ENCODE measurements around the gene SOX8.
"Not testable (repeated sequence)": the region's sequence is repeated elsewhere in the genome, so short reads cannot be mapped to it uniquely, and the experiment has no call there.

SOX8 gene

DNA sequence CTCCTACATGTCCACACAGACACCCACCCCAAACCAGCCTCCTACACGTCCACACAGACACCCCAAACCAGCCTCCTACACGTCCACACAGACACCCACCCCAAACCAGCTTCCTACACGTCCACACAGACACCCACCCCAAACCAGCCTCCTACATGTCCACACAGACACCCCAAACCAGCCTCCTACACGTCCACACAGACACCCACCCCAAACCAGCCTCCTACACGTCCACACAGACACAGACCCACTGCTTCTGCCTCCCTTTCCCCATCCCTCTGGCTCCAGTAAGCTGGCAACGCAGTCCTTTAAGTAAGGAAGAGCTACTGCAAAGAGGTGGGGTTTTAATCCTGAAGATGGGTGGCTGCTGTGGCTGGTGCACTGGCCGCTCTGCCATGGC lies 27.8 kb upstream of the SOX8 start:
- in situ Hi-C loops (cut with MboI; ENCODE audit: low sequenced_read_pairs): not testable (repeated sequence)

DNA sequence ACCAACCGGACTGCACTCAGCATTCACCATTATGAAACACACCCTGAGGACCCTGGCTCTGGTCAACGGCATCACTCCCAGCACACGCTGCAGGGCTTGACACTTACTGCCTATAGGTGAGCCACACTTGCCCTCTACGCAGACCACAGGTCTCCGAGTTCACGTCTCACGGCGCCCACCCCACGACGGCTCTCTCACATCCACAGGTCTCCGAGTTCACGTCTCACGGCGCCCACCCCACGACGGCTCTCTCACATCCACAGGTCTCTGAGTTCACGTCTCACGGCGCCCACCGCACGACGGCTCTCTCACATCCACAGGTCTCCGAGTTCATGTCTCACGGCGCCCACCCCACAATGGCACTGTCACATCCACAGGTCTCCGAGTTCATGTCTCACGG lies 25.8 kb upstream of the SOX8 start:
- in situ Hi-C loops (cut with MboI; ENCODE audit: low sequenced_read_pairs): not testable (repeated sequence)

- in situ Hi-C loops (cut with MboI; ENCODE audit: low sequenced_read_pairs): no loop called here
Measured at GRCh38 chr16:959232-960040, 22.1 kb upstream of the SOX8 start.

GRCh38 chr16:962366-962765 lies 19.2 kb upstream of the SOX8 start:
- in situ Hi-C loops (cut with MboI; ENCODE audit: low sequenced_read_pairs): no loop called here

DNA sequence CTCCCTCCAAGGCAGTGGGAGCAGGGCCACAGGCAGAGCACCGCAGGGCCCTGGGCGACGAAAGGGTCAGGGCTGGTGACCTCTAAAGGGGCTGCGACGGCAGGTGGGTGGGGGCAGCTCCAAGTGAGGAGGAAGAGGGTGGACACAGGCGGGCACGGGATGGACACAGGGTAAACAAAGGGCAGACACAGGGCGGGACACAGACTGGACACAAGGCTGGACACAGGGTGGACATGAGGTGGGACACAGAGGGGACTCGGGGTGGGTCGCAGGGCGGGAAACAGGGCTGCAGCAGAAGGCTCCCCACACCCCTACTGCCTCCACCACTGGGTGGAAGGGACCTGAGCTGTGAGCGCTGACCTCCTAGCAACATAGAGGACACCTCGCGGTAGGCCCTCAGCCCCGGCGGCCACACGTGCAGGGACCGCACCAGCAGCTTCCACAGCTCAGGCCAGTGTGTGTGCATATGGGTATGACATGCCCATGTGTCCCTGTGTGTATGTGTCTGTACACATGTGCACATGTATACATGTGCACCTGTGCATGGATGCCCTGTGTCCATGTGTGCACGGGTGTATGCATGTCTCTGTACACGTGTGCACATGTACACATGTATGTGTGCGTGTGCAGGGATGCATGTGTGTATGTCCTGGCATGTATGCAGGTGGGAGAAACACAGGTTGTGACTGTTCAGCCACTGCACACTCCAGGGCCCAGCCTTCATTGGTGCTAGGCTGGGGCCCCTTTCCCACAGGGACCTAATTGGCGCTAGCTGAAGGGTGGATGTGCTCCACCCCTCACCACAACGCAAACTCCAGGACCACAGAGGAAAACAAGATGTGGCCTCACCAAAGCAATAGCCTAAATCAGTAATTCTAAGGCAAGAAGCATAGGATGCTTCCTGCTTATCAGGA lies 18.4 kb upstream of the SOX8 start:
- in situ Hi-C loops (cut with MboI; ENCODE audit: low sequenced_read_pairs): no loop called here

- in situ Hi-C loops (cut with MboI; ENCODE audit: low sequenced_read_pairs): no loop called here
Measured at GRCh38 chr16:963913-964312, 17.7 kb upstream of the SOX8 start.

- in situ Hi-C loops (cut with MboI; ENCODE audit: low sequenced_read_pairs): no loop called here
Measured at GRCh38 chr16:964356-965035, 17.1 kb upstream of the SOX8 start.

DNA sequence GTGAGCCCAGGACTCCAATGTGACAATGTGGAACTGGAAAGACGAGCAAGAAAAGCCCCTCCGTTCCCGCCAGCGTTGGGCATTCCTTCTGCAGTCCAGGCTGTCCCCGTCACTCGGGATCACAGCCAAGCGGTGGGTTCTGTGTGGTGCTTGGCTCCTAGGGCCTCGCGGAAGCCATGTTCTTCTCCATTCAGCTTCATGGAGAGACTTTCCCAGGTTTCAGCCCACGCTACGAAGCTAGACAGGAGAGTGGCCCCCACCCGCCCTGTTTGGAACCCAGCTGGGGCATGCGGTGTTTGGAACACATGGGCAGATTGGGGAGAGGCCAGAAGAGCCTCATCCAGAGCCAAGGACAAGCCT lies 16.6 kb upstream of the SOX8 start:
- in situ Hi-C loops (cut with MboI; ENCODE audit: low sequenced_read_pairs): no loop called here

- in situ Hi-C loops (cut with MboI; ENCODE audit: low sequenced_read_pairs): no loop called here
Measured at GRCh38 chr16:965487-965886, 16.1 kb upstream of the SOX8 start.

DNA sequence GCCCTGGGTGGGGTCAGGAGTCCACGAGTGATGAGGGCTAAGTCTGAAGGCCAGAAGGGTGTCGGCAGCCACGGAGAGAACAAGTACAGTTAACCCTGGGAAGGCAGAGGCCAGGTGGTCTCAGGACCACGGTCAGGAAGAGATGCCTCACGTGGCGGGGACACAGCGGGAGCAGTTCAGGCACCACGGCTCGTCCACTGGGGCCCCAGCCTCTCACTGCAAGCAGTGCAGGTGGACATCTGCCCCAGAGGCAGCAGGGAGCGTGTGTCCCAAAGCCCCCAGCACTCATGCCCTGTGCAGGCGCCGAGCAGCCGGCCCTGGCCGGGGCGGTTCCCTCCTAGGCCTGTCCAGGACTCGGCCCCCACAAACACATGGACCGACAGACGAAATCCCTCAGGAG lies 15.5 kb upstream of the SOX8 start:
- in situ Hi-C loops (cut with MboI; ENCODE audit: low sequenced_read_pairs): no loop called here

DNA sequence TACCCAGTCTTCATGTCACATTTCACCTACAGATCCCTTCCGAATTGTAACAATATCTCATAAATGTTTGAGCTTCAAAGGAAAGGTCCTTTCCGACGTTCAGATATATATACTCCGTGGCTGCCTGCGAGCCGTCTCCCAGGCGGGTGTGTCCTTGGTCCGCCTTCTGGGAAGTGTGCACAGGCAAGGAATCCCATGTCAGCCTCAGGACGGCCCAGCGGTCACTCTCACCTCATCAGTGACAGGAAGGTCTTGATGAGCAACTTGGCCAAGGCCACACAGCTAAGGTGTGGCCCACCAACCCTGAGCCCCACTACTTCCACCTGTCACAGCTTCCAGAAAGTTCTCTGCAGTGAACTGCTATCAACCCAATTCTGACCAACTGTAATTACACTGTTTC lies 15.1 kb upstream of the SOX8 start:
- in situ Hi-C loops (cut with MboI; ENCODE audit: low sequenced_read_pairs): no loop called here

DNA sequence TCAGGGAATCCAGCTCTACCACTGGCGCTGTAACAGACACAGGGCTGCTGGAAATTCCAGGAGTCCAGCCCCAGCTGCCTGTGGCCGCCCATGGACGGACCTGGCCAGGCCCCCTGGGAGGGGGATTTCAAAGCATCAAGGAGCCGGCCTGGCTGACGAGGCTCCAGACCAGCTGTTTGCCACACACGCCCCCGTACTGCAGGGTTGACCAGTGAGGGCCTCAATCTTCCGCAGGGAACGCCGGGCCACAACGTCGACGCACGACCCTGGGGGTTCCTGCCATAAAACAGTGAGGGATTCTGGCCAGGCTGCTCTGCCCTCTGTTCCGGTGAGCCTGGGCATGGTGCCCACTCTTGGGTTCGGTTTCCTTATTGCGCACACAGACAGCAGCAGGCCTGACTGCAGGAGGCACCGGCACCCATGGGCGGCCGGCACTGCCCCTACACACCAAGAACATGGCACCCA lies 14.5 kb upstream of the SOX8 start:
- in situ Hi-C loops (cut with MboI; ENCODE audit: low sequenced_read_pairs): no loop called here

DNA sequence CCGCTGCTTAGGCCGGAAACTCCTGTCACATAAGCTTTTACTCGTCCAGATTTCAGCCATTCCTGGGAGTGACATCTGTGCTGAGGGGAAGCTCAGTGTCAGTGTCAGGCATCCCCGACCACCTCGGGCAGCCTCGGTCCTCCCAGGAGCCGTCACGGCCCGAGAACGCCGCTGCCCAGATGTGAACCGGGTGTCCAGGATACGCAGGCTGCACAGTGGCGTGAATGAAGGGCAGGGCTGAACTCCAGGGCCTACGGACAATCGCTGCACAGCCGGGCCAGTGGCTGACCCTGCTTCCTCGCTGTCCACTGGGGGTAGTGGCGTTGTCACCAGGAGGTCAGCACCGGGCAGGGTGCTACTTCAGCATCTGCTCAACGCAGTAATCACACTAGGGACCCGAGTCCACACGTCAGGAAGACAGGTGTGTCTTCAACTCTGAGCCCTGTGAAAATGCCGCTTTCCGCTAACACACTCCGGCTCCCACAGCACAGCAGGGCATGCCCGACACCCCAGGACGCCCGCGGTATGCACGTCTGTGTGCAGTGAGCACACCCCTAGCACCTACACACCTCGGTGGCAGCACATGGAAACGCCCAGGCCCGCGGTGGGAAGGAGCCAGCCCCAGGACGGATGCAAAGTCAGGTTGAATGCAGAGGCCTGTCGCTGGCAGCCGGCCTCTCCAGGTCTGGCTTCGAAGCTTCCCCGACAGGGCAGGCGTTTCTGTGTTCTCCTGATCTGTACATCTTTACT lies 13.8 kb upstream of the SOX8 start:
- in situ Hi-C loops (cut with MboI; ENCODE audit: low sequenced_read_pairs): no loop called here

GRCh38 chr16:968620-969019 lies 12.9 kb upstream of the SOX8 start:
- in situ Hi-C loops (cut with MboI; ENCODE audit: low sequenced_read_pairs): no loop called here

- in situ Hi-C loops (cut with MboI; ENCODE audit: low sequenced_read_pairs): no loop called here
Measured at GRCh38 chr16:969508-970385, 11.8 kb upstream of the SOX8 start.

GRCh38 chr16:970386-970765 lies 11.2 kb upstream of the SOX8 start:
- in situ Hi-C loops (cut with MboI; ENCODE audit: low sequenced_read_pairs): no loop called here

- in situ Hi-C loops (cut with MboI; ENCODE audit: low sequenced_read_pairs): no loop called here
Measured at GRCh38 chr16:970766-971581, 10.6 kb upstream of the SOX8 start, which contains the start of gene LMF1. Gene LMF1, minus strand, starts transcription at chr16:970984. Its CDS starts 4 bp downstream, at chr16:970980.

DNA sequence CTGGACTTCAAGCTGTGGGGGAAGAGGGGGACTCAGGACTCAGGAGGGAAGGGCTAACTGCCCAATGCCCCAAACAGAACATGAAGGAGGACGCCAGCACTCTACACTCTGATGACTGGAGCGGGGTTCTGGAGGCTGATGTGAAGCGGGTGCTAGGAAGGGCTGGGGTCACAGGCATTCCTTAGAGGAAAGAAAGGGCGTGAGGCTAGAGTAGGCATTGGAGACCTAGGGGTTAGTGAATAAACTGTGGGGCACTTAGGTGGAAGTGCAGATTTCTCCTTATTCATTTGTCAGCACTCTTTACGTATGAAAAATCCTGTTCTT lies 10.0 kb upstream of the SOX8 start:
- in situ Hi-C loops (cut with MboI; ENCODE audit: low sequenced_read_pairs): no loop called here

DNA sequence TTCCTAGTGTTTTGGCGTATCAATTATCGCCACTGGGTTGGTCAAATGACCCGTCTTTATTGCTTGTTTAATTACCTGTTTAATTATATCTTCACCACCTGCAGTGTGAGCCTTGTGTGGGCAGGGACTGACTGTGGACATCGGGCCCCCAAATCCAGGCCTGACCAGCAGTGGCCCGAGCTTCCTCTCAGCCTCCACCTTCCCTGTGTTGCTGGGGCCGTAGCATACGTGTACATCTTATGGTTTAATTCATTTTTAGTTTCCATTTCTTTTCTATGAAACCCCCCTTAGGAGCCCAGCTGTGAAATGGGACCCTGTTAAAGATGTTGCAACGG lies 9.6 kb upstream of the SOX8 start:
- in situ Hi-C loops (cut with MboI; ENCODE audit: low sequenced_read_pairs): no loop called here
